T47D (cell line): ENCODE measurements around the gene SNRNP70.
A peak's percentile ranks its signal among the peaks of the same experiment; 100 is the strongest.
"Not testable (repeated sequence)": the region's sequence is repeated elsewhere in the genome, so short reads cannot be mapped to it uniquely, and the experiment has no call there.

Experiments used
- DNase-seq, 2 experiments: peaks; one replicate each; pipeline versions ENCODE4 v3.0.0 to v3.0.0-alpha.2; 2011 to 2012; ENCODE audit warnings: low read depth in 1 of 2, low spot score in 1 of 2
- JUND ChIP-seq: IDR thresholded peaks from 2 replicates; pipeline ENCODE4 v1.6.1; 2012; ENCODE audit warnings: low read depth
- in situ Hi-C: cut with HindIII; loops from 2 replicates; pipeline ENCODE4 v1.10.0; 2016; ENCODE audit warnings: low sequenced_read_pairs, low pct_unique_long_range_greater_than_20kb

SNRNP70 gene

GRCh38 chr19:49085020-49085867 lies at the start of gene SNRNP70:
Gene SNRNP70, plus strand, starts transcription at chr19:49085451. Its CDS starts 964 bp downstream, at chr19:49086415.
- peak; percentile 97 to 99 for DNase-seq
- no peak for TF ChIP-seq JUND
- in situ Hi-C loops: no loop called here

DNA sequence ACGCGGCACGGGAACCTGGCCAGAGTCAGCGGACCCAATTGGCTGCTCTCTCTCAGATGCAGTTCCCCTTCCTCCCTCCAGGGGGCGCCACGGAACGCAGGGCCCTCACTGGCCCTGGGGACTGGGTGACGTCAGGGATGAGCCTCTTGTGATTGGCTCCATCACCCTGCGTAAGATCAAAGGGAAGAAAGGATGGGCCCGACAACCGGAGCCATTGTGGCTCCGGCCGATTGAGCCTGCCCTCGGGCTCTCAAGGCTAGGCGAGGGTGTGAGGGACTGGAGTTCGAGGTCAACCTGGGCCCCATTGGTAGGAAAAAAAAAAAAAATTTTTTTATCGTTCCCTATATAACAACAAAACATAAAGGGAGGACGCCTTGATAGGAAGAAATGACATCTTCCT lies 48.4 kb upstream of the SNRNP70 start, which contains the start of gene CGB1:
Gene CGB1 (minus strand): TSS at position 81 of the 400 bp plus-strand sequence. CDS start 184 bp downstream, outside the sequence.
- DNase-seq: peak in 1 of 2 experiments; percentile 29

DNA sequence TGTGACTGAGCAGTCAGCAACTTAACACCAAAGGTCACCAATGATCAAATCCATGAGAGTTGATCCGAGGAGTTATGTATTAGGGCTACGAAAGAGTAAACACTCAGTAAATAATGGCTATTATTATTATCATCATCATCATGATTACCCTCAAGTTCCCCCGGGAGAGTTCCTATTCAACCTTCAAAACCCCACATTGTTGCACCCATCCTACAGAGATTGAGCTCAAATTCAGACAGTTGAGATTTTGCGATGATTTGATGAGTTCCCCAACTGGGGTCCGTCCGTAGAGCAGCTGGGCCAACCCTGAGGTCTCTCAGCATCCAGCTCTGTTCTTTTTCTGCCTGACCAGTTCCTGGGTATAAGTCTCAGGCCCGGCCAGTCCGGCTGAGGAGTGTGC lies 47.1 kb upstream of the SNRNP70 start:
- DNase-seq, in situ Hi-C loops: not testable (repeated sequence)

More for the DNA sequence above, 48.4 kb upstream of the SNRNP70 start, which contains the start of gene CGB1:
- in situ Hi-C loops: not testable (repeated sequence)

- in situ Hi-C loops, DNase-seq: not testable (repeated sequence)
Observed at GRCh38 chr19:49038557-49039276, 46.5 kb upstream of the SNRNP70 start.

DNA sequence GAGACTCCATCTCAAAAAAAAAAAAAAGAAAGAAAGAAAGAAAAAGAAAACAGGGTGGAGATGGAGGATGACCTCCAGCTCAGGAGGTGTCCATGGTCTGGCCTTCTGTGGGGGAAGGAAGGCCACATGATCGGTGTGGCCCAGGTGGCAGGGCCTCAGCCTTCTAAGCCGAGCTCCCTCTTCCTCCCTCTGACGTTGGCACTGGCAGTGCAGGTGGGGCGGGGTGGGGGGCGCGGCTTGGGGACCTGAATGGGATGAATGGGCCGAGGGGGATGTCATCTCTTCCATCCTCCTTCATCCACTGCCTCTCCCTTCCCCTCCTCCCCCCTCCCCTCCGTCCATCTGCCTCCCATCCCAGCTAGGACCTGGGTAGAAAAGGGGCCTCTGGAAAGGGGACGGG lies 45.5 kb upstream of the SNRNP70 start:
- DNase-seq, in situ Hi-C loops: not testable (repeated sequence)

- in situ Hi-C loops: no loop called here
- DNase-seq: no peak
- TF ChIP-seq JUND: no peak
Observed at GRCh38 chr19:49042177-49042576, 43.1 kb upstream of the SNRNP70 start.

DNA sequence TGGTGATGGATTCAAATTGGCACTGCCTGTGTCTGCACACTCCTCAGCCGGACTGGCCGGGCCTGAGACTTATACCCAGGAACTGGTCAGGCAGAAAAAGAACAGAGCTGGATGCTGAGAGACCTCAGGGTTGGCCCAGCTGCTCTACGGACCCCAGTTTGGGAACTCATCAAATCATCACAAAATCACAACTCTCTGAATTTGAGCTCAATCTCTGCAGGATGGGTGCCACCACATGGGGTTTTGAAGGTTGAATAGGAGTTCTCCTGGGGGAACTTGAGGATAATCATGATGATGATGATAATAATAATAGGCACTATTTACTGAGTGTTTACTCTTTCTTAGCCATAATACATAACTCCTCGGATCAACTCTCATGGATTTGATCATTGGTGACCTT lies 42.6 kb upstream of the SNRNP70 start:
- in situ Hi-C loops, DNase-seq: not testable (repeated sequence)

DNA sequence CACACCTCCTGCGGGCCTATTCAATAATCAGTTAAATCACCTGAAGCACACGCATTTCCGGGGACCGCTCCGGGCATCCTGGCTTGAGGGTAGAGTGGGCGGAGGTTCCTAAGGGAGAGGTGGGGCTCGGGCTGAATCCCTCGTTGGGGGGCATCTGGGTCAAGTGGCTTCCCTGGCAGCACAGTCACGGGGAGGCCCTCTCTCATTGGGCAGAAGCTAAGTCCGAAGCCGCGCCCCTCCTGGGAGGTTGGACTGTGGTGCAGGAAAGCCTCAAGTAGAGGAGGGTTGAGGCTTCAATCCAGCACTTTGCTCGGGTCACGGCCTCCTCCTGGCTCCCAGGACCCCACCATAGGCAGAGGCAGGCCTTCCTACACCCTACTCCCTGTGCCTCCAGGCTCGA lies 41.7 kb upstream of the SNRNP70 start, which contains the start of gene CGB5:
Gene CGB5 (plus strand): TSS at position 301 of the 400 bp plus-strand sequence. CDS start 362 bp downstream, outside the sequence.
- in situ Hi-C loops: not testable (repeated sequence)

DNA sequence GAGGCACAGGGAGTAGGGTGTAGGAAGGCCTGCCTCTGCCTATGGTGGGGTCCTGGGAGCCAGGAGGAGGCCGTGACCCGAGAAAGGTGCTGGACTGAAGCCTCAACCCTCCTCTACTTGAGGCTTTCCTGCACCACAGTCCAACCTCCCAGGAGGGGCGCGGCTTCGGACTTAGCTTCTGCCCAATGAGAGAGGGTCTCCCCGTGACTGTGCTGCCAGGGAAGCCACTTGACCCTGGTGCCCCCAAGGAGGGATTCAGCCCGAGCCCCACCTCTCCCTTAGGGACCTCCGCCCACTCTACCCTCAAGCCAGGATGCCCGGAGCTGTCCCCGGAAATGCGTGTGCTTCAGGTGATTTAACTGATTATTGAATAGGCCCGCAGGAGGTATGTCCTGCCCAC lies 36.2 kb upstream of the SNRNP70 start, which contains the start of gene CGB8:
Gene CGB8 (minus strand): TSS at position 101 of the 400 bp plus-strand sequence. CDS start 372 bp downstream, outside the sequence.
- DNase-seq, in situ Hi-C loops: not testable (repeated sequence)

More for the DNA sequence above, 41.7 kb upstream of the SNRNP70 start, which contains the start of gene CGB5:
- not testable (repeated sequence) for DNase-seq

- DNase-seq: not testable (repeated sequence)
Observed at GRCh38 chr19:49049834-49050233, 35.4 kb upstream of the SNRNP70 start.

GRCh38 chr19:49050376-49051033 lies 34.7 kb upstream of the SNRNP70 start:
- in situ Hi-C loops, DNase-seq: not testable (repeated sequence)

More at GRCh38 chr19:49049834-49050233, 35.4 kb upstream of the SNRNP70 start:
- in situ Hi-C loops: not testable (repeated sequence)

- TF ChIP-seq JUND: no peak
- in situ Hi-C loops: no loop called here
- DNase-seq: peak; percentile 51 to 82
Observed at GRCh38 chr19:49056101-49056901, 28.9 kb upstream of the SNRNP70 start.

GRCh38 chr19:49056902-49057596 lies 28.2 kb upstream of the SNRNP70 start:
- in situ Hi-C loops: not testable (repeated sequence)

More at GRCh38 chr19:49056902-49057596, 28.2 kb upstream of the SNRNP70 start:
- not testable (repeated sequence) for DNase-seq
